ENCODE results near the gene DCHS2.

DCHS2 gene

DNA sequence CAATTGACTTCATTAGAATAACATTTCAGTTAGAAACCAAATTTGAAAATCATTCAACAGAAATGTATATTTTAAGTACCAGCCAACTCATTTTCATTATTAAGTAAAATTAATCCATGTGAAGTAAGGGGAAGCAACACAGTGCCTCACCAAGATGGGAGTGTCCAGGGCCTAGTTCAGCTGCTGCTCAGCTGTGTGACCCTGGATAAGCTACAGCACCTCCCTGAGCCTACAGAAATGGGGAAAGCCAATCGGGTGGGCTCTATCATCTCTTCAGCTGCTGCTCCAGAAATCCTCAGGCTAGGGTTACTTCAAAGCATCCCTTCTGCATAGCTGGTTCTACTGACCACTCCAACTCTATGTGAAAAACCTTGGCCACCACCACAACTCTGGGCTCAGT is 18.7 kb downstream of the DCHS2 start:
- Mint-ChIP-seq H3K27me3 (peaks cover 42% of the 10 kb centered on the region), H3K27ac (no peak overlapping the region), H3K9me3 (no peaks in the 10 kb centered on the region), H3K4me3 (no peak overlapping the region), H3K36me3 (ENCODE audit: low read depth) (no peaks in the 10 kb centered on the region), H3K4me1 (ENCODE audit: low read depth) (no peaks in the 10 kb centered on the region)
- DNase-seq: no peak

DNA sequence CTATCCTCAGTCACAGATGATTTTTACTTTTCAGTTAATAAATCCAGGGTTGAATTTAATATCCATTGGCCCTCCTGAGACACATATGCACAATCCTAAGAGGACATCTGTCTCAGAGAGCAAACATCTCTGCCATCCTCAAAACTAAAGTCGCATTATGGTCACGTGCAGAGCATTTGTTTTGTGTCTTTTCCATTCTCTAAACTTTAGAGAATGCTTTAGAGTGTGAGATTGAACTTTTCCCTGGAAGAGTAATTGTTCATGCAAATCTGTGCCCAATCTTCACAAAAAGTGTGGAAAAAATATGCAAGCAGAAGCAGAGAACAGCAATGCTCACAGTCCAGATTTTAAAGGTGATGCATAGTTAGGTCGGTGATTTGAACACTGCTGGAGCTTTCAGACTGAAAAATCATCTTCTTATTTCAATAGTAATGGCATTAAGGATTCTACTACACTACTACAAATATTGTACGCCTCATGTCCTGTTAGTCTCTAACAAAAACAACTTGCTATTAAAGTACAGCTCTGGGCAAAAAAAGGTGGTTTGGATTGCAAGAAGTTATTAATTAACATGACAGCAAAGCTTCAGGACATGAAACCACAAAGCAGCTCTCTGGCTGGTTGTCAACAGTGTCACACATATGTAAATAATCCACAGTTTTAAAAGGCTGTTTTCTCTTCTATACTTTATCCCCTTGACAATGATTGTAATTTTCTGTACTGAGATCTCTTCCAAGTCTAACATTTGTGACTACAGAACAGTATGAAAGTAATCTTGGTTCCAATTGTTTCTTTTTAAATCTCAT is 19.9 kb downstream of the DCHS2 start:
- peaks cover 33% of the 10 kb centered on the region for H3K27me3 Mint-ChIP-seq
- no peaks in the 10 kb centered on the region for H3K9me3 Mint-ChIP-seq
- H3K4me3 Mint-ChIP-seq: no peak overlapping the region
- H3K4me1 Mint-ChIP-seq (ENCODE audit: low read depth): no peaks in the 10 kb centered on the region
- DNase-seq: no peak
- H3K36me3 Mint-ChIP-seq (ENCODE audit: low read depth): no peaks in the 10 kb centered on the region
- H3K27ac Mint-ChIP-seq: no peak overlapping the region

DNA sequence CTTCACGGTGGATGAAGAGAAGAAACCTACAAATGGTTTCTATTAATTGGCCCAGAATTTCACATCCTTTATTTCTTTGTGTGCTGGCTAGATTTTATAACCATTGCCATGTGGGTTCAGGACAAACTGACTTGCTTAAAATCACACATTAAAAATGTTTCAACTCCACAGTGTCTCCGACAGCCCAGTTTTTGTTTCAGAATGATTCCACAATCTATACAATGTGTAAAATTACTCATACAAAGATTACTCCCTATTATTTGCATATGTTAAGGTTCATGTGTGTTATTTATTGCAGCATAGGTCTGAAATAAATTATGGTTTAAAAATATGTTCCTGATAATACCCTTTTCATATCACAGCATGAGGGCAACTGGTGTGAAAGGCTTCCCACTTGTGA is 20.6 kb downstream of the DCHS2 start:
- H3K4me3 Mint-ChIP-seq: no peak overlapping the region
- H3K27ac Mint-ChIP-seq: no peak overlapping the region
- DNase-seq: no peak
- H3K27me3 Mint-ChIP-seq: peaks cover 32% of the 10 kb centered on the region
- H3K9me3 Mint-ChIP-seq: no peaks in the 10 kb centered on the region
- H3K4me1 Mint-ChIP-seq (ENCODE audit: low read depth): no peaks in the 10 kb centered on the region
- no peaks in the 10 kb centered on the region for H3K36me3 Mint-ChIP-seq (ENCODE audit: low read depth)

DNA sequence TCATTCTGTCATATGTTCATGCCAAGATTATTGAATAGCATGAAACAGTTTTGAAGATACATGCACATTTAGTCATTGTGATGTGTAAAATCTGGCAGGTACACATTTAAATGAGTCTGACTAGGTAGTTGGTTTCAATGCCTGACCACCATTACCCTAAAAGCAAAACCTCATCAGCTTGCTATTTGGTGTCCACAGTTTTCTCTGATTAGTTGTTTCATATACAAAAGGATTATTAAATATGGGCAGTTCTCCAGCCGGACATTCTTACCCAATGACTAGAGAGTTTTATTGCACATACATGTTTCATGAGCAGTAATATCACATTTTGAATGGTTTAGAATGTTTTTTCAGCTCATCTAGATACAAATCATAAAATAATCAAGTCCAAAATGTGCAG is 23.7 kb downstream of the DCHS2 start:
- Mint-ChIP-seq H3K4me3 (no peak overlapping the region), H3K4me1 (ENCODE audit: low read depth) (no peaks in the 10 kb centered on the region), H3K27ac (no peak overlapping the region), H3K9me3 (no peaks in the 10 kb centered on the region), H3K36me3 (ENCODE audit: low read depth) (no peaks in the 10 kb centered on the region), H3K27me3 (peaks cover 19% of the 10 kb centered on the region)
- no peak for DNase-seq

DNA sequence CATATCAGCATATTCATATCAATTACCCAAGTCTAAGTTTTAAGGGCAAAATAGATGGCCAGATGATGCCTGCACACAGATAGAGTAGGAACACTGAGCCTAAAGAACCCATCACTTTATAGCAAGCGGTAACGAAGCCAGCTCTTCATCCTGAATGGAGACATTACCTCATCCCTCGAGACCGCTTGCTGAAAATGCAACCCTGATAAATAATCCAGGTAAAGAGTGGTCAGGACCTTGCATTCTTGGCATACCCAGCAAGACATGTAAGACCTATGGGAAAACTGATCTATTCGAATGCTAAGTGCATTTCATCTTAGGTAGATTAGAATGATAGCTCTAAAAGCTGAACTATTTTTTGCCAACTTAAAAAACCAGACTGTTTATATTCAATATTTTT is 25.3 kb downstream of the DCHS2 start:
- no peaks in the 10 kb centered on the region for H3K4me1 Mint-ChIP-seq (ENCODE audit: low read depth)
- no peak overlapping the region for H3K27ac Mint-ChIP-seq
- H3K27me3 Mint-ChIP-seq: peaks cover 13% of the 10 kb centered on the region
- no peak overlapping the region for H3K4me3 Mint-ChIP-seq
- DNase-seq: no peak
- no peaks in the 10 kb centered on the region for H3K36me3 Mint-ChIP-seq (ENCODE audit: low read depth)
- H3K9me3 Mint-ChIP-seq: no peaks in the 10 kb centered on the region

DNA sequence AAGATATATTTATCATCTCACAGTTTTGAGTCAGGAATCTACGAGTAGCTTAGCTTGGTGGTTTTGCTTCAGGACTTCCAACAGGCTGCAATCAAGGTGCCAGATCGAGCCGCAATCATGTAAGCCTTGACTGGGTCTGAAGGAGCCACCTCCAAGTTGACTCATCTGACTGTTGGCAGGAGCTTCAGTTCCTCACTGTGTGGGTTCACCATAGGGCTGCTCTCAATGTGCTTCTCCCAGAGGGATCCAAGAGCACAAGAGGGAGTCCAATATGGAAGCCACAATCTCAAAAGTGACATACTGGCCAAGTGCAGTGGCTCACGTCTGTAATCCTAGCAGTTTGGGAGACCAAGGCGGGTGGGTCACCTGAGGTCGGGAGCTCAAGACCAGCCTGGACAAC is 26.5 kb downstream of the DCHS2 start:
- Mint-ChIP-seq H3K36me3 (ENCODE audit: low read depth) (no peaks in the 10 kb centered on the region), H3K27me3 (peaks cover 13% of the 10 kb centered on the region), H3K4me1 (ENCODE audit: low read depth) (no peaks in the 10 kb centered on the region), H3K9me3 (no peaks in the 10 kb centered on the region), H3K27ac (no peak overlapping the region), H3K4me3 (no peak overlapping the region)
- DNase-seq: no peak

DNA sequence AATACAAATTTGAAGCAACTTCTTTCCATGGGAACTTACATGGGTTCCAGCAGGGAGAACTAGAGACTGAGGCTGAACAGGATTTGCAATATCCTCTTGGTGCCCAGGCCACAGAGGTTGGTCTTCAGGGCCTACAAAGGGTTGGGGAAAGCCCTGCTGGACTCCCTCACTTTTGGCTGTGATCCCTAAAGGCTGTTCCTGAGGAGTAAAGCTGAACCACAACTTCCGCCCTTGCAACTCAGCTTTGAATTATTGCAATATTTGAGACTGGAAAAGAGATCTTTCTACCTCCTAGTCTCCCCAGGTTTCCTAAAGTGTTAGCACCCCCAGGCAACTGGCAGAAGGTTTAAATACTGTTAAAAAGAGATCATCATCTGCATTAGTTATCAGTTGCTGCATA is 26.9 kb downstream of the DCHS2 start:
- no peaks in the 10 kb centered on the region for H3K4me1 Mint-ChIP-seq (ENCODE audit: low read depth)
- no peak overlapping the region for H3K27ac Mint-ChIP-seq
- no peaks in the 10 kb centered on the region for H3K9me3 Mint-ChIP-seq
- peaks cover 11% of the 10 kb centered on the region for H3K27me3 Mint-ChIP-seq
- DNase-seq: no peak
- H3K4me3 Mint-ChIP-seq: no peak overlapping the region
- no peaks in the 10 kb centered on the region for H3K36me3 Mint-ChIP-seq (ENCODE audit: low read depth)

DNA sequence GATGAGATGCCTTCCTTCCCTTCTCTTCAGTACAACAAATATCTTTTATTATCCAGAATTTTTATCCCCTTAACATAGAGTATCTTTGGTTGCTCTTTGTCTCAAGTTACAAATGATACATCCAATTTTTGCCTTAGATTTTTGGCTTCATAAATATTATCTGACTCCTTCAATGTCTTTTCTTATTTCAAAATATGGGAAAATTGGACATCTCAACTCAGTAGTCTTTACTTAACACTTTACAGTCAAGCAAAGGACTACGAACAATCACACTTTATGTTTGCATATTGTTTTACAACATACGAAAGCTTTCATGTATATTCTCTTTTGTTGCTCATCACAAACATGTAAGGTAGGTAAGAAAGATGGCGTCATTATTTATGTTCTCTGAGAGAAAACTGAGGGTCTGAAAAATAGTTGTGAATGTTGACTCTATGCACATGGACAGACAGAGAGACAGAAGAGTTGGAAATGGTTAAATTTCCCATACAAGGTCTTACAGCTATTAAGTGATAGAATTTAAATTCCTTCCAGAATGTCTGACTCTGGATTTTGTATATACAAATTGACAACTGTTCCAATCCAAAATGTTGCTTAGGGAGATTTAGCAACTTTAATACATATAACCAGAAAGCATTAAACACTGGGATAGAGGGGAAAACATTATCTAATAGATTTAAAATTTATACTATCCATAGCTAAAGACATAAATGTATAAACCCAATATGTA is 29.4 kb downstream of the DCHS2 start:
- H3K27me3 Mint-ChIP-seq: peaks cover 18% of the 10 kb centered on the region
- no peaks in the 10 kb centered on the region for H3K4me1 Mint-ChIP-seq (ENCODE audit: low read depth)
- no peak for DNase-seq
- H3K36me3 Mint-ChIP-seq (ENCODE audit: low read depth): no peaks in the 10 kb centered on the region
- H3K4me3 Mint-ChIP-seq: no peak overlapping the region
- H3K9me3 Mint-ChIP-seq: no peaks in the 10 kb centered on the region
- no peak overlapping the region for H3K27ac Mint-ChIP-seq

DNA sequence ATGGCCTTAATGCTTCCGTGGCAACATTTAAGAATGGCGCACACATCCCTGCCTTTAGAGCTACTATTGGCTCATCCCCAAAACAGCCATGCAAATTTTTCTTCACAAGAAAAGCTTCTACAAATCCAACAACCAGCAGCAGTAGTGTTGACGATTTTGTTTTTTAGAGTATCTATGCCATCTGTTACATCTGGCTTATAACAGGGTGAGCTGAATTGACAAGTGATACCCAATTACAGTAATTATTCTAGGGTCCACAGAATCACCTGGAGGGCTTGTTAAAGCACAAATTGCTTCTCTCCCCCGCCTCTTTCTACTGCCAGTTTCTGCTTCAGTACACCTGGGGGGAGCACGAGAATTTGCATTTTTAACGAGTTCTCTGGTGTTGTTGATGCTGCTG is 34.1 kb downstream of the DCHS2 start:
- Mint-ChIP-seq H3K36me3 (ENCODE audit: low read depth) (no peaks in the 10 kb centered on the region), H3K4me1 (ENCODE audit: low read depth) (no peaks in the 10 kb centered on the region), H3K4me3 (no peak overlapping the region), H3K9me3 (no peaks in the 10 kb centered on the region), H3K27ac (no peak overlapping the region), H3K27me3 (peaks cover 18% of the 10 kb centered on the region)
- no peak for DNase-seq

DNA sequence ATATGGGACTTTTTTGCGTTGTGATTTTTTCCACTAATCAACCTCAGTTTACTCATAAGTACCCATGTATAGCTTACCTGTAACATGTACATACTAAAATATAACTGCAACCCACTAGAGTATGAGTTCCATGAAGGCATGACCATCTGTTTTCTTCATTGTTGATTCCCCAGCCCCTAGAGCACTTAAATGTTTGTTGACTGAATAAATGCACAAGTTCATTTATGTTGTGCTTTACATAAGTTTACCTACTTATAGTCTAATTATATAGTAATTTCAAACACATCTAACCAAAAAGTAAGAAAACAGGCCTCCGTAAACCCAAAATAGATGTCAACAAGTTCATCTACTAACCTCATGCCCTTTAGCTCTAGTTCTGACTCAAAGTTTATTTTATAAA is 34.7 kb downstream of the DCHS2 start:
- H3K36me3 Mint-ChIP-seq (ENCODE audit: low read depth): no peaks in the 10 kb centered on the region
- no peak for DNase-seq
- H3K4me1 Mint-ChIP-seq (ENCODE audit: low read depth): no peaks in the 10 kb centered on the region
- H3K9me3 Mint-ChIP-seq: no peaks in the 10 kb centered on the region
- H3K27me3 Mint-ChIP-seq: peaks cover 18% of the 10 kb centered on the region
- no peak overlapping the region for H3K27ac Mint-ChIP-seq
- no peak overlapping the region for H3K4me3 Mint-ChIP-seq

DNA sequence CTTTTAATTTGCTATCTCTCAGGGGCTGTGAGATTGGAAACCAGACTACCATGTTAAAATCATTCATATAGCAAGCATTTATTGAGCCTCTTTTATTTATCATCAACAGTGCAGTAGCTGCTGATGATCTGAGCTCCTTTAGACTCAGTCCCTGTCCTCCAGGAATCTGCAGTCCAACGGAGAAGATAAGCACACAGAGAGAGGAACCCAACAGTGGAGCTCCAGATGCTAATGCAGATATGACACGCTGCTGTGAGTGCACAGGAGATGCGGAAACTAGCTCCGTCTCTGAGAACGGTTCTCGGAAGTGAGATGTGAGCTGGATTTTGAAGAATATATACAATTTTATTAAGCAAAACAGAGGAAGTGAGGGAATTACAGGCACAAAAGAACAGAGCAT is 35.4 kb downstream of the DCHS2 start:
- Mint-ChIP-seq H3K4me1 (ENCODE audit: low read depth) (no peaks in the 10 kb centered on the region), H3K9me3 (no peaks in the 10 kb centered on the region), H3K27me3 (peaks cover 18% of the 10 kb centered on the region), H3K36me3 (ENCODE audit: low read depth) (no peaks in the 10 kb centered on the region), H3K4me3 (no peak overlapping the region), H3K27ac (no peak overlapping the region)
- DNase-seq: no peak

DNA sequence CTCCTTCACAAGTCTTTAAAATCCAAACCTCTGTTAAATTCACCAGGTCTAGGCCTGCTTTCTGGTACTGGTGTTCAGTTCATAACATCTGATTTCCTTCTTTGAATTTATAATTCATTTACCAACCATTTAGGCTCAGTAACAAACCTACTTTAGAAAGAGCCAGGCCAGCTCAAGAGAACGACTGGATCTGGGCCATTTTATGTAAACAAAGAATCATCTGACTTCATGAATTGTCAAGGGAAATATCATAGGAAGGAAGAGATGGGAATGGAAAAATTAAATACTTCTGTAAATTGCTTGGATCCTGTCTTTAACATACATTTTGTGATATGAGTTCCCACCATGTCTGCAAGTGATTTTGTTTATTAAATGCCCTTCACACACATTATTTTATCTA is 36.5 kb downstream of the DCHS2 start:
- Mint-ChIP-seq H3K4me3 (no peak overlapping the region), H3K9me3 (no peaks in the 10 kb centered on the region), H3K27ac (no peak overlapping the region), H3K27me3 (peaks cover 18% of the 10 kb centered on the region), H3K36me3 (ENCODE audit: low read depth) (no peaks in the 10 kb centered on the region), H3K4me1 (ENCODE audit: low read depth) (no peaks in the 10 kb centered on the region)
- no peak for DNase-seq

DNA sequence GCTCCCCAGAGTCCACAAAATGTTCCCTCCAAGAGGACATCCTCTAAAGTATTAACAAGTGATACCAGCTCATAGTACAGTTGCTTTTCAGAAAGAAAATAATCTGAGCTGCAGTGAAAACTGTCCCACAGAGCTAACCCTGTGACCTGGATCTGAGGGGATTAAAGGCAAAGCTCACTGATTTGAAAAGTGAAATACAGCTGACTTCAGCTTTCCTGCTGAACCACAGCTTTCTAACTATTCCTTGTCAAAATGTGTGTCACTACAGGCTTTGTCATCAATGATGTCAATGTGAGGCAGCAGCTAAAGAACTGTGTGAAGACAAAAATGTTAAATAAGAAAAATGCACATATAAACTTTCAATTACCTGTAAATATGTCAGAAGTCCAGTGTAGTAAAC is 36.9 kb downstream of the DCHS2 start:
- no peak overlapping the region for H3K27ac Mint-ChIP-seq
- H3K27me3 Mint-ChIP-seq: peaks cover 18% of the 10 kb centered on the region
- no peaks in the 10 kb centered on the region for H3K9me3 Mint-ChIP-seq
- H3K4me3 Mint-ChIP-seq: no peak overlapping the region
- H3K36me3 Mint-ChIP-seq (ENCODE audit: low read depth): no peaks in the 10 kb centered on the region
- DNase-seq: no peak
- no peaks in the 10 kb centered on the region for H3K4me1 Mint-ChIP-seq (ENCODE audit: low read depth)

DNA sequence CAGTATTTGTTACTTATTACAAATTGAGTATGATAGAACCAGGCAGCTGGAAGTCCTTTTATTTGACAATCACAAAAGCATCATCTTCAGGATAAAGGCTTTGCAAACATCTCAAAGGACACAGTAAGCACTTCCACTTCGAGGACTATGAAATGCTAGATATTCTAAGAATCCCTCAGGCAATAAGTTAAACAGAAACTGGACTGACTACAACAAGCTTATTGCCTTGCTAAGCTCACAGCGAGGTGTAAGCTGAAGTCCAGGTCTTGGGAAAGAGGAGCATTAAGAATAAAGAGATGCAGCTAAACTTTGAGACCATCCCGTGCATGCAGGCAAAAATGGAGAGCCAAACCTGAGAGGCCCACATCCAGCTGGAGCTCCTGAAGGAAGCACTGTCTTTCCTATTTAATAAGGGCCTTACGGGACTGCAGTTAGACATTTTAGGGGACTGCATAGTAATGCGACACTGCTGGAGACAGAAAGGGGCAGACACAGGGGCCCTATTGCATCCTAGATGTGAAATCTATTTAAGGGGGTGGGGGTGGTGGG is 38.7 kb downstream of the DCHS2 start:
- no peaks in the 10 kb centered on the region for H3K9me3 Mint-ChIP-seq

DNA sequence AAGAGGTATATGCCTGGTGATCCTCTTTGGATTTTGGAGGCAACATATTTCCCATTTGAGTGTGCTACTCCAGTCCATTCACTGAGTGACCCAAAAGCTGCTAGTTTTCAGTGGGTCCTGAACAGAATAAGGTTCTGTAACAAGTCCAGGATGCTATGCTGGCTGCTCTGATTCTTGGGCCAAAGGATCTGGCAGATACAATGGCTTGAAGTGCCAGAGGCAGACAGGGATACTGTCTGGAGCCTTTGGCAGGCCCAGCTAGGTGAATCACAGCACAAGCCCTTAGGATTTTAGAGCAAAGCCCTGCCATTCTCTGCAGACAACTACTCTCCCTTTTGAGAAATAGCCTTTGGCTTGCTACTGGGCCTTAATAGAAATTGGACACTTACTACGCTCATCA is 40.6 kb downstream of the DCHS2 start:
- no peaks in the 10 kb centered on the region for H3K9me3 Mint-ChIP-seq

More for the DNA sequence above, 38.7 kb downstream of the DCHS2 start:
- DNase-seq: no peak
- Mint-ChIP-seq H3K27me3 (peaks cover 6% of the 10 kb centered on the region), H3K27ac (no peak overlapping the region), H3K36me3 (ENCODE audit: low read depth) (no peaks in the 10 kb centered on the region), H3K4me1 (ENCODE audit: low read depth) (no peaks in the 10 kb centered on the region), H3K4me3 (no peak overlapping the region)

More for the DNA sequence above, 40.6 kb downstream of the DCHS2 start:
- H3K27ac Mint-ChIP-seq: no peak overlapping the region
- no peaks in the 10 kb centered on the region for H3K36me3 Mint-ChIP-seq (ENCODE audit: low read depth)
- H3K4me3 Mint-ChIP-seq: no peak overlapping the region
- DNase-seq: no peak
- H3K27me3 Mint-ChIP-seq: peaks cover 3% of the 10 kb centered on the region
- H3K4me1 Mint-ChIP-seq (ENCODE audit: low read depth): no peaks in the 10 kb centered on the region
